Measurements from ENCODE around the gene CISH.
A peak's percentile ranks its signal among the peaks of the same experiment; 100 is the strongest.

Gene CISH

DNA sequence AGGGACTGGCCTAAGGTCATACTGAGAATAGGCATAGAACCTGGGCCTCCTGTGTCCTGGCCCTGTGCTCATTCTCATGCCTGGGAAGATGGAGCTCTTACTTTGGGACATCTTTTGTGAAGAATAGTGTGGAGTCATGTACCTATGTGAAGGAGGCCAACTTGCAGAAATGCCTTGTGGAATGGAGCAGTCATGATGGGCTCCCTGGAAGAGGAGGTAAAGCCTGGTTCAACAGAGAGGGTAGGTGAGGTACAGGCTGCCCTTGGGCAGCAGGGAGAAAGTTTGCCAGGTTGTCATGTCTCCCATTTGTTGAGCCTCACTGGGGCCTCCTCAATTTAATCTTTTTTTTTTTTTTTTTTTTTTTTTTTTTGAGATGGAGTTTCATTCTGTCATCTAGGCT lies 23.5 kb upstream of the CISH start:
- DNase-seq, result no peak

DNA sequence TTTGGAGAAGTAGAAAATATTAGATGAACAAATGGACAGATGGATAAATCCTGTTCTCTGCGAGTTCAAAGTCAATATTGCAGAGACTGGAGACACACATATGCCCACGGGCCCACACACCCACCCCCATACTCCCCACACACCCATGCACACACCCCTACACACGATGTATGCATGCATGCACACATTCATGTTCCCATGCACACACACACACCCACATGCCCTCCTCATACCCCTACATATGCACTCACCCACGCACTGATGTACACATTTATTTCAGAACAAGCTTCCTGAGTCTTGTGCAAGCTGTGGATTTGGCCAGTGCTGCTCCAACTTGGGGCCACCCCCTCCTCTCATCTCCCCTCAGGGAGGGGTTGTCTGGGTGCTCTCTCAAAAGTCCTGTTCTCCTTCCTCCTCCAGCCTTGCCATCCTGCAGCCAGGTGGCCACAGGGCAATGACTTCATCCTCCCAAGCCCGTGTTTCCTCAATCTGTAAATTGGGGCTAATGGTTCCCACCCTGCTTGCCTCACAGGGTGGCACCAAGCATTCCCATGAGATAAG lies 21.7 kb upstream of the CISH start:
- no peak for DNase-seq

DNA sequence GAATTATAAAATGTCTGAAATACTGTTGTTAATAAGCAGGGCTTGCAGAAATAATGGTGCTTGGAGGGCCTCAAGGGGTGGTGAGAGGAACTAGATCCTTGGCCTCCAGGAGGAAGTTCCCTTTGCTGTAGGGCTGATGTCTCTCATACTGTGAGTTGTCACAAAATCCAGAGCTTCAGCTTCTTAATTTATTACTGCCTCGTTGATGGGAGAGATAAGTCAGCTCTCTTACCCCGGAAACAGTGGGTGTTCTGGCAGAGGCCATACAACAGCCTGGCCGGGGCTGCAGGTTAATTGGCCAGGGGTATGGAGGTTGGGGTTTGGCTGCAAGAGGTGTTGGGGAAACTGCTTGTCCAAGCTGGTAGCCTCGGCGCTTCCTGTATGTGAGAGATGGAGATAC lies 20.9 kb upstream of the CISH start:
- no peak for DNase-seq

DNA sequence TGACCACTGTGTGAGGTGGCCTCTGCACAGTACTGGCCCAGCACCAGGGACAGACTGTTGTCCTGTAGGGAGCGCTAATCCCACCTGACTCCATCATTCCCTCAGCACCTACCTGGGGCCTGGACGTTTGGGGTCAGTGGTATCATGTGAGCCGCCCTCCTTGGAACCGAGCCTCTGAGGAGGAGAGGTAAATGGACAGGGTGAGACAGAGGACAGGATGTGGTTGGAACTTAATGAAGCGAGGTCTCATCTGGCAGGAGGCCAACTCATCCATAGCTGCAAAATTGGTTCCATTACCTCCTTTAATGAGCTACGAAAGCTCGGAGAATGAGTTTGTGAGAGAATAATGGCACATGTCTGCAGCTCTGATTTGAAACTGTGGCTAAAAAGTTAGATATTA lies 19.3 kb upstream of the CISH start:
- no peak for DNase-seq

DNA sequence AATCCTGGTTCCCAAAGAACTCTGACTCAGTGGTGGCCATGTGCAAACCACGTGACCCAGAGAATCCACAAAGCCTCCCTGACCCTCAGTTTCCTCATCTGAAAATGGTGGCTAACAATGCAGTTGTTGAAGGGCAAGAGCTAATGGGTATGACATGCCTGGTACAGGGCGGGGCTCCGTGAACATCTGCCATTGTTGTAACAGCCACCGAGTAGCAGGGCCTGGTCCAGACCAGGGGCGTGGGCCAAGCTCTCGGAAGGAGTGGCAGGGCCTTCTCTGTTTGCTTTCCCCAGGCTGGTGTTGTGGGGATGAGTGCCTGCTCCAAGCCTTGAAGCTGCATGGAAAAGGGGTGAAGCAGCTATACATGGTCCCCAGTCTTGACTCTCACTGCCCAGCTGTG lies 18.8 kb upstream of the CISH start:
- no peak for DNase-seq

DNA sequence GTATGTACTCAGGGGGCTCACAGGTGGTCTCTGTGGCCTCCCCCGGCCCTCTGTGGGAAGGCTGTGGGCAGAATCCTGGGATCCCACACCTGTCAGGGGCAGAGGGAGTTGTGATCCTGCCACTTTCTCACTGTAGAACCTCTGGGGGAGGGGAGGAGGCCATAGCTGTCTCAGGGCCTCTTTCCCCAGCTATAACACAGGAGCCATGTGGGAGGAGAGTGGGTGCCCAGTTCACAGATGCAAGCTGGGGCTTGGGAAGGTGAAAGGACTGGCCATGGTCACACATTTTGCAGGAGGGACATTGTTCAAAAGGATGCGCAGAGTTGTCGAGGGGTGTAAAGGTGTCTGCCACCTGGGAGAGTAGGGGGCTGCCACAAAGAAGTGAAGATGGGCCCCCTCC lies 17.0 kb upstream of the CISH start:
- no peak for DNase-seq

DNA sequence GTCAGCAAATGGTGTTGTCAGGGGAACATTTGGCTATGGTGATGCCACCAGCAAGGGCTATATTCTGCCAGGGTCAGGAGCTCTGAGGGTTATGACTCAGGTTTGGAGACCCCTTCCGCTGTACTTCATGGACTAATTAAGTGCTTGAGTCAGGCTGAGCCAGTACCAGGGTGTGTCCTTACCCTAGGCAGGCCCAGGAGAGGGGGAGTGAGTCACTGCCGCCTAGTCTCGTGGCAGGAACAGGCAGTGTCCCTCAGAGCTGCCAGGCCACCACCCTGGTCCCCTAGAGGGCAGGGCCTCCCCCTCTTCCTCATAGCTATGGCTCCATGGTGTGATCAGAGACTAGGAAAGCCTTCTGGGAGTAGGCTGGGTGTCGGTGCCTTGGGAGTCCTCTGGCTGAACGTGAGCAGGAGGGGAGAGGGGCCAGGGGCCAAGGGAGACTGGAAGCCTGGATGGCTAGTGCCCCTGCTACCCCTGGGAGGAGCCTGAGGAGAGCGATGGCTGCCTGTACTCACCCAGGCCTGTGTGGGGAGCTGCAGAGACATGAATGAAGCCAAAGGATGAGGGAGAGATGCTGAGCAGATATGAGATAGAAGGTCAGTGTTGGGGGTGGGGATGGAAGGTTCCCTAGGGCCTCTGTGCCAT lies 16.0 kb upstream of the CISH start:
- no peak for DNase-seq

DNA sequence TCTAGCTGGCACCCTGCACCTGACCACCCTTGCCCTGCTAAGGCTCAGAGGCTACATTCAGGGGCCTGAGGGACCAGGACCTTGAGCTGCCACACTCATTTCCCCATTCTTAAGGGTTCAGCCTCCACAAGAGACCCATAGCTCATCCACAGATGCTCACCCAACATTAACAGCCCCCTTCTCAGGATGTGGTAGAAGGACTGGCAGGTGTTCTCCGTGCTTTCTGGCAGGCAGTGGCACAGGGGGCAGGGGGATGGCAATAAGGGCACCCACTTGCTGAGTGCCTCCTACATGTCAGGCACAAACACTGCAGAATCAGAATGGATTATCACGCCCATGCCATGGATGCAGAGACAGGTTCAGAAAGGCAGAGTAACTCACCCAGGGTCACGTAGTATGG lies 14.8 kb upstream of the CISH start:
- no peak for DNase-seq

DNA sequence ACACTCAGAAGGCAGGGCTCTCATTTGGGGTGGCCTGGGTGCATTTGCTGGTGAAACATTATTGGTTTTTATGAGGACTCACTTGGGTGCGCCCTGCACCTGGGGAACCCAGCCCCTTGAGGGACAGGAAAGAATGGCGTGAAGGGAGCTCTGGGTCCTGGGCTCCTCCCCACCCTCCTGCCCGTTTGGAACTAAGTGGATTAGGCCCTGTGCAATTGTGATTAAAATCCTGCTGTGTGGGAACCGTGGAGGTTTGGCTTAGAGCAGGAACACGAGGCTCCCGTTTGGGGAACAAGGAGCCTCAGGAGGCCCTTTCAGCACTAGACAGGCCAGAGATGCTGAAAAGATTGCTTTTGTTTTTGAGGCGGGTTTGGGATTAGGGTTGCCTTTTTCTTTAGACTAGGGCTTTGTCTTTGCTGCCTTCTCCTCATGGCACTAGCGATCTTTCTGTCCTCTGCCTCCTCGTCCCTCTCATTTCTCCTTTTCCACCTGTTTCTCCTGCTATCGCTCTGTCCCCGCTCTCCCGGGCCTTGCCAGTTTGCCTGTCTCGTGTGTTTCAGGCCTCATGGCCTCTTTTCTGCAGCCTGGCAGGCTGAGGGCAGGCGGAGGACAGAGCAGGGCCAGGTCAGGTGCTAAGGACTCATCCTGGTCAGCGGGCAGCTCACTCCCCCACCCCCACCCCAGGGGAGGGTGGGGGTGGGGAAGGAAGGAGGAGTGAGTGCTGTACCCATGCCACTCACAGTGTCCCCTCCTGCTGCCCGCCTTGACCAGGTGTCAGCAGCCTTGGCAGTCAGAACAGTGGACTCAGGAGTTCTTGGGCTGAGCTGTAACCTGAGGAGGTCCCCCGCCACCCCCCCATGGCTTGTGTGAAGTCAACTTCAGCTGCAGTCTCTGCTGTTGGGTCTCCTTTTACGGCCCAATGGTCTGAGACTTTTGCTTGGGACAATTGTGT lies 13.9 kb upstream of the CISH start:
- DNase-seq, result no peak

DNA sequence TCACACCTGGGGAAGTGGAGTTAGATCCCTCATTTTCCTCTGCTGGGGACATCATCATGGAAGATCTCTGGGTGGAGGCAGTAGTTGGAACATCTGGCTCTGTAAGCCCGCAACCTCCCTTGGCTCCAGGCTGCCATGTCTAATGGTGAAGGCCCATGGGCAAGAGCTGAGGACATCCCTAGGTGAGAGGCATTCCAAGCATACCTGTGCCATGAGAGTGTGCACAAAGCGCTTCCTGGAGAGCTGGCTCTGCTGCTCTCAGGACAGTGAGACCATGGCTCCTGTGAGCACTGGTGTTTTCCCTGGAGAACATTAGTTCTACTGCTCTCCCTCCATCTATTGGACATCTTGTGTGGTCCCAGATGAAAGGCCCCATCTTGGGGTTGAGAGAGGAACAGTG lies 13.1 kb upstream of the CISH start:
- DNase-seq, result no peak

DNA sequence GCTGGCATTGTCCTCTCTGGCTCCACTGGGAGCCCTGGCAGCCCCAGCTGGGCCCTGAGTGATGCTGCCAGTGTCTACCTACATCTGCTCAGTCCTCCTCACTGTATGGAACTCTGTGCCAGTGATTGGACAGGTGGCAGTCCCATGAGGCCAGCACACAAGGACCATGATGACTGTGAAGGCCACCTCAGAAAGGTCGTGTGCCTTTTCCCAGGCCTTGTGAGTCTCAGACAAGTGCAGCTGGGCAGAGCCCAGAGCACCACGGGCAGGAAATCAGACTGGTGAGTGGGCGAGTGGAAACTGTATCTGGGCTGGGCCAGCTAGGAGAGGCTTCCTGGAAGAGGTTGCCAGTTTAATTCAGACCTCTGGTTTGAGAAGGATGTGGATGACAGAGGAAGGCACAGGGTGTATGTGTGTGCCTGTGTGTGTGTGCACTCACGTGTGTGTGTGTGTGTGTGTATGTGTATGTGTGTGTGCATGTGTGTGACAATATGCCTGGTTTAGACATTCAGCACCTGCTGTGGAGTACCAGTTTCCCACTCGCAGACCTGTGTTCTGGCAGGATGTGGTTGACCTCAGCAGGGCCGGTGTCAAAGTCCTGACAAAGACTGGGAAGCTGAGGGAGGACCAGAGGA lies 12.4 kb upstream of the CISH start:
- no peak for DNase-seq

DNA sequence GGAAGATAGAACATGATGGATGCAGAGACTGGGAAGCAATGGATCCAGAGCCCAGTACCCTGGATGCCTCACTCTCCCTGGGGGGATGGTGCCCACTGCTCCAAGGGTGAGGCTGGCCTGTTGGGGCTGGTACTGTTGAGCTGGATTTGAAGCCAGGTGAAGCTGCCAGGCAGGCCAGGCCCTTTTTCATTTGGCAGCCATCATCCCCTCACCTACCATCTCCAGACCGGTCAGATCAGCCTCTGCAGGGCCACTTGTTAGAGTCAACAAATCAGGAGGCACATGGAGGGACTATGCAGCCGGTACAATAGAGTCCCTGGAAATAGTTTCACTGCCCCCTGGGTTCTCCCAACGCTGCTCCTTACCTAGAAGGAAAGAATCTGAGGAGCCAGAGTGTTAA lies 11.3 kb upstream of the CISH start:
- no peak for DNase-seq

DNA sequence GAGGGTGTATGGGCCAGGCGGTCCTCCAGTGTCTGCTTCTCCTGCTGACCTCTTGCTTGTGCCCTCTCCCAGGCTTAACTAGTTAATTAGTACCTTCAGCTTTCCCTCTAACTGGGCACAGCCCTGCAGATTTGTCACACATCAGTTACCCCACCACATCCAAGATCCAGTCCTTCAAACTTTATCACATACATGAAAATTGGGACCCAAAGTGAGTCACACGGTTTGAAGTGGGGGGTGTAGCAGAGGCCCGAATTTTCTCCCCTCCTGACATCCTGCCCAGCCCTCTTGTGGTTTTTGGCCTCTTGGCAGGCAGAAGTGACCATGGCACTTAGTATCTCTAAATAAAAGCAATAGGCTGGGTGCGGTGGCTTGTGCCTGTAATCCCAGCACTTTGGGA lies 9.2 kb upstream of the CISH start:
- DNase-seq, result no peak

DNA sequence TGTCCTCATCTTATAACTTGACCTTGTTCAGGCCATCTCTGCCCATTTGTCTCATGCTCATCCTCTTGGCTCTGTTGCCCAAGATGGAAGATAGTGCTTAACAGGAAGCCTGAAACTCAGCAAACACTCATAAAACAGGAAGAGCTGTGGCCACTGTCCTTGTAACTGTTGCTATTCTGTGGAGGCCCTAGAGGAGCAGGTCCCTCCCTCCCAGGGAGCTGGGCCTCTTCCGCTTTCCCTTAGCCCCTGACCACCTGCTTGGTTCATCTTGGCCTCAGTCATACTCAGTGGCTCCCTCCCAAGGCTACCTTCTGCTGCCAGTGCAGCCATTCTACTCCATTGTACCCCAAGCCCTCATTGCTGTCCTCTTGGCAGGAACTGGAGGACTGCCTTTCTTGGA lies 8.8 kb upstream of the CISH start:
- DNase-seq, result no peak

DNA sequence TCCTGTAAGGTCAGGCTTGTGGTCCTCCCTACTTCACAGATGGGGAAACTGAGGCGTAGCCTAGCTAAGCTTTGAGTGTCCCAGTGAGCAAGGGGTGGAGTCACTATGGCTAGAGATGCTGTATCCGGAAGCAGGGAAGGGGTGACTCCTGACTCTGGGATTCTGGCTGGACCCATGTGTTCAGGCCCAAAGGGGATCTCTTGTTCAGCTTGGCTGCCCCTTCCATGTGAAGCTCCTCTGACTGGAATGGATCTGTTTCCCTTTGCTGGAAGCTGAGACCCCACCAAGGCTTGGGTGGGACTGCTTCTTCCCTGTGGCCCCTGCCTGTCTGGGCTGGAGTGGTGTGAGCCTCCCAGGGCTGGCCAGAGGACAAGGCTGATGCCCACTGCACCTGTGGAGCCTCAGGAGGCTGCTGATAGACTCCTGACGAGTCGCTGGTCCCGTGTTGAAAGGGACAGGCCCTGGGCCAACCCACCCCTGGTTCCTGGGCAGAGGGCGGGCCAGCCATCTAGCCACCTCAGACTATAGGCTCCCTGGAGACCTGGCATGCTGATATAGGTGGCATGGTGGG lies 6.4 kb upstream of the CISH start:
- no peak for DNase-seq

DNA sequence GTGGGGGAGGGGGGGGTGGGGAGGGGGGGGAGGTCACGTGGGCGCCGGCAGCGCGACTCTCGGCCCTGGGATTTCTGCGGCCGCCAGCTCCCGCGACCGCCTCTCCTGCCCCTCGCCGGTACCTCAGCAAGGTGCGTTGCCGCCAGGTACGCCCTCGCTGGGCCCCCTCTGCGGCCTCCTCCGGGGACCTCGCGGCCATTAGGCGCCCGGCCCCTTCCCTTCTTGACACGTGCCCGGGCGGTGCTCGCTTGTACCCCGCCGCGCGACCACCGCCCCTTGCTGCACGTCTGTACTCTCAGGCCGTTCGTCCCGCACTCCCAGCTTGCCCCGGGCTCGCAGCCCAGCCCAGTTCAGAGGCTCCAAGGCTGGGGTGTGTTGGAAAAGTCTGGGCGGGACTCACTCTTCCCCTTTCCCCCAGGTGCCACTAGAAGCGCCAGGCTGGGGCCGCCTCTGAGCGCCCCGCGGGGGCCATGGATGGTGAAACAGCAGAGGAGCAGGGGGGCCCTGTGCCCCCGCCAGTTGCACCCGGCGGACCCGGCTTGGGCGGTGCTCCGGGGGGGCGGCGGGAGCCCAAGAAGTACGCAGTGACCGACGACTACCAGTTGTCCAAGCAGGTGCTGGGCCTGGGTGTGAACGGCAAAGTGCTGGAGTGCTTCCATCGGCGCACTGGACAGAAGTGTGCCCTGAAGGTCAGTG lies 5.7 kb upstream of the CISH start, which contains the start of gene MAPKAPK3:
TSS of gene MAPKAPK3 (plus strand) at position 56 of the 696 bp plus-strand sequence. CDS start at position 471, 415 bp downstream.
- no peak for DNase-seq

DNA sequence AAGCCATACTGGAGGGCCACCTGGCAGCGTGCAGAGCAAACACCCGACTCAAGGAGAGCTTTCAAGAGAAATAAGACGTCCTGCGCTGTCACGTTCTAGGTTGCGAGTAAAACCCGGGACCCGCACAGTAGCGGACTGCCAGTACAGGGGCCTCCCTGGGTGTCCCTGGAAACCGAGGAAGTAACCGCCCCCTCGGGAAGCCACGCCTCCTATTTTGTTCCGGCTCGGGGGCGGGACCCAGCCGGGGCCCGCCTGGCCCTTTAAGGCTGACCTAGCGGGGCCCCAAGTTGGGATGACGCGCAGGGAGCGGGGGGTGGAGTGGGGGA lies 5.2 kb upstream of the CISH start:
- peak; percentile 55 for DNase-seq

DNA sequence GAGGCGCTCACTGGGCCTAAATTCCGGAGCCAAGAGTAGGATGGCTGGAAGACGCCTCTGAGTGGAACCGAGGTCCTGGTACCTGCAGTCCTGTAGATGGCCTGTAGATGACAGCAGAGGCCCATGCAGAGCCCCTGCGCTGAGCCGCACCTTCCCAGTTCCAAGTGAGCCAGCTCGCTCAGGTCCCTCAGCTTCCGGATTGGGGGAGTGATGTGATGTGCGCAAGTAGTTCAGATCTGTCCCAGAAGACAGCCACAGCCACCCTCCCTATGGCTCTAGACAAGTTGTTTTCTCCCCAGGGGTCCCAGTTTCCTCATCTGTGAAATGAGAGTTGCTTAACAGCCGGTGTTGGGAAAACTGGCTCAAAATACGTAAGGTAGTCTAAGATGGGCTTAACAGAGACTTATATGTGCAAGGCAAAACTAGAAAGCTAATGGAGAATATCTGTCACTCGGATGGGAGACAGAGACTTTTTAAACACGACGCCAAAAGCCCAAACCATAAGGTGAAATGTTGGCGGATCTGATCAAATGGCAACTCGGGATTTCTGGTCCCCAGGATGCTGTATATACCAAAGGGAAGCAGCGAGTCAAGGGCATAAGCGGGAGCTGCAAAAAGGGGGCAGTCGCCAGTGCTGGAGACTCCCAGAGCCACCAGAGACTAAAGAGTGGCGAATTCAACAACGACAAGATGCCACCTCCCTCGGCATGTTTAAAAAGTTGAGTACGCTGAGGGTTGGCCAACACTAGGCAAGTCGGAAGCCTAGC lies 4.6 kb upstream of the CISH start:
- peak; percentile 43 for DNase-seq

DNA sequence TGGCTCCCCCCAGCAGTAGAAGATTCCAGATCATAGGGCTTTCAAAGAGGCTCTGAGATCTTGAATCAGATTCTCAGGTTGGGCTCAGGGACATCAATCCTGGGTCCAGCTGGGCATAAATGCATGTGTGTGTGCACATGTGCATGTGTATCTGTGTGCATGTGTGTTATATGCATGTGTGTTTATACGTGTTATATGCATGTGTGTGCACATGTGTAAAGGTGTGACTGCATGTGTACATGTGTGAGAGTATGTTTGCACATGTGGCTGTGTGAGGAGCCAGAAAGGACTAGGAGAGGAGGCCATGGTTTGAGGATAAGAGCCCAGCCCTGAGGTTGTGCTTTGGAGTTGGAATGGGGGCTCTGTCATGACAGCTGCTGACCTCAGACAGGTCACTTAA lies 3.6 kb upstream of the CISH start:
- DNase-seq, result no peak

DNA sequence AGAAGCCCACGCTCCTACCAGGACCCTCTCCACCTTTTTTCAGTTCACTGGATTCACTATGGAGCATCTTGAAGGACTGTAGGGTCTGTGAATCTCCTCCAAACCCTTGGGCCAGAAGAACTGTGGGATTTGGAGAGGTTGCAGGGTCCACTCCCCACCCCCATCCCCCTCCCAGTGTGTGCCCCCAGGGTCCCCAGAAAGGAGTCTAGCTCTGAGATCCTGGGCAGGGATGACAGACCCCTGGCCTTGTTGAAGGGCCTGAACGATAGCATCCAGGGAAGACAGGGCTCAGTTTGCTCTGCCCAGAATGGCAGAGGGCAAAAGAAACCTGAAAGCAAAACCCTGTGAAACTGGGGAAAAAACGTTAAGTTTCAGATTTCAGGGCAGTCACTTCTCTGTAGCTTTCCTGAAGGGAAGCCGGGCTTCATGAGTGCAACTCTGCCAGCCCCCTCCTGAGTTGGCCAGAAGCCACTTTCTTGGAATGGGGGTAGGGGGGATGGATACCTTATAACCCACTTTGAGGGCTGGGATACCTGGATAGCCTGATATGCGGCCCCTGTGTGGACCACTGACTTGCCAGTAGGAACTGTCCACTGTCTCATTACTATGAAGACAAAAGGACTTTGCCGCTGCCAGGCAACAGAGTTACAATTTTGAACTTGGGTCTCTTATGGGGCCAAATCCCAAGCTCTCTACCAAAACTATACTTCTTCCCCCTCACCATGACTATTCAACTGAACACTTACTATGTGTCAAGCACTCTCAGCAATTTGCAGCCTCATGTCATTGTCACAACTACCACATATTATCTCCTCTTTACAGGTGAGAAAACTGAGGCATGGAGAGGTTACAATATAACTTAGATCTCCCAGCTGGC lies 1.6 kb upstream of the CISH start:
- DNase-seq, result no peak
